ENCODE results near the gene N4BP2L2.
"Not testable (repeated sequence)": the region's sequence is repeated elsewhere in the genome, so short reads cannot be mapped to it uniquely, and the experiment has no call there.

The N4BP2L2 gene

DNA sequence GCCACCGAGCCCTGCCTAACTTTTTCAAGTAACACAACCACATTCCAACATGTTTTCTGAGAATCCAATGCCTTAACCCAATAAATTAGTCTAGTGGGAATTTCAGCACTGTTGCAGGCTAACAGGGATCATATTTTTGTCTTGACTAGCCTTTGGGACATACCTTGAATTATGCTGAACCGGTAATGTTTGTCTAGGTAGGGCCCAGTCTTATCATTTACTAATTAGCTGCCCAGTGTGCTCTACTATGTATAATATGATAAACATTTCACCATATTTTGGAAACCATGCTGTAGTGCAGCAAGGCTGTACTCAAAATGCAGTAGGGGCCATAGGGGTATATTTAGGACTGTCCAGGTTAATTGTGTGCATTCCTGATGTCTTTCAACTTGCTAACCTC is 44.4 kb upstream of the N4BP2L2 start:
- H3K9me3 ChIP-seq, result no peaks in the 10 kb centered on the region
- no peaks in the 10 kb centered on the region for H3K36me3 ChIP-seq
- TF ChIP-seq, protein P1, sequence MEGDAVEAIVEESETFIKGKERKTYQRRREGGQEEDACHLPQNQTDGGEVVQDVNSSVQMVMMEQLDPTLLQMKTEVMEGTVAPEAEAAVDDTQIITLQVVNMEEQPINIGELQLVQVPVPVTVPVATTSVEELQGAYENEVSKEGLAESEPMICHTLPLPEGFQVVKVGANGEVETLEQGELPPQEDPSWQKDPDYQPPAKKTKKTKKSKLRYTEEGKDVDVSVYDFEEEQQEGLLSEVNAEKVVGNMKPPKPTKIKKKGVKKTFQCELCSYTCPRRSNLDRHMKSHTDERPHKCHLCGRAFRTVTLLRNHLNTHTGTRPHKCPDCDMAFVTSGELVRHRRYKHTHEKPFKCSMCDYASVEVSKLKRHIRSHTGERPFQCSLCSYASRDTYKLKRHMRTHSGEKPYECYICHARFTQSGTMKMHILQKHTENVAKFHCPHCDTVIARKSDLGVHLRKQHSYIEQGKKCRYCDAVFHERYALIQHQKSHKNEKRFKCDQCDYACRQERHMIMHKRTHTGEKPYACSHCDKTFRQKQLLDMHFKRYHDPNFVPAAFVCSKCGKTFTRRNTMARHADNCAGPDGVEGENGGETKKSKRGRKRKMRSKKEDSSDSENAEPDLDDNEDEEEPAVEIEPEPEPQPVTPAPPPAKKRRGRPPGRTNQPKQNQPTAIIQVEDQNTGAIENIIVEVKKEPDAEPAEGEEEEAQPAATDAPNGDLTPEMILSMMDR (IDR thresholded peaks at IDR 0.05), result no peak
- H3K27ac ChIP-seq, result no peak overlapping the region
- H3K4me1 ChIP-seq (ENCODE audit: control insufficient read depth in 1 of 2, insufficient read depth in 1 of 2, low read depth in 1 of 2, low read length in 1 of 2), result peaks cover 15 to 17% of the 10 kb centered on the region in 2 experiments
- H3K27me3 ChIP-seq, result peaks cover 6% of the 10 kb centered on the region
- H3K4me3 ChIP-seq (ENCODE audit: low read depth in 1 of 2, low read length in 1 of 2), result no peak overlapping the region

DNA sequence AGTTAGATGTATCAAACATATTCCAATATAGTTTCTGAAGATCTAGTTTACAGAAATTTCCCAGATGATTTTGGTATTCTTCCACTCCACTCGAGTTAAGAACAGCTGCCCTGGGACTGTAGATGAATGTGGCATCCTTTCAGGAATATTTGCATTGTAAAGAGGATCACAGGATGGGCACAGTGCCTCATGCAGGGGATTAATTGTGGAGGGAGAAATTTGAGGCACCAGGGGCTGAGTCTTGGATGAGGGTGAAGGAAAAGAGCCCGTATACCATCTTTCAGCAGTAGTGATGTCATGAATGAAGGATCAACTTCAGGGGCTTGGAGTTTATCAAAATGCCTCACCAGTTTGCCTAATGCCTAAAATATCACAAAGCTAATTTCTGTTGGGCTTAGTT is 43.7 kb upstream of the N4BP2L2 start:
- H3K4me1 ChIP-seq (ENCODE audit: control insufficient read depth in 1 of 2, insufficient read depth in 1 of 2, low read depth in 1 of 2, low read length in 1 of 2), result peaks cover 10% of the 10 kb centered on the region in 2 experiments
- no peaks in the 10 kb centered on the region for H3K9me3 ChIP-seq
- H3K27ac ChIP-seq, result no peak overlapping the region
- H3K36me3 ChIP-seq, result no peaks in the 10 kb centered on the region
- H3K4me3 ChIP-seq (ENCODE audit: low read depth in 1 of 2, low read length in 1 of 2), result no peak overlapping the region
- peaks cover 6% of the 10 kb centered on the region for H3K27me3 ChIP-seq
- TF ChIP-seq, protein P1 (IDR thresholded peaks at IDR 0.05), result no peak

DNA sequence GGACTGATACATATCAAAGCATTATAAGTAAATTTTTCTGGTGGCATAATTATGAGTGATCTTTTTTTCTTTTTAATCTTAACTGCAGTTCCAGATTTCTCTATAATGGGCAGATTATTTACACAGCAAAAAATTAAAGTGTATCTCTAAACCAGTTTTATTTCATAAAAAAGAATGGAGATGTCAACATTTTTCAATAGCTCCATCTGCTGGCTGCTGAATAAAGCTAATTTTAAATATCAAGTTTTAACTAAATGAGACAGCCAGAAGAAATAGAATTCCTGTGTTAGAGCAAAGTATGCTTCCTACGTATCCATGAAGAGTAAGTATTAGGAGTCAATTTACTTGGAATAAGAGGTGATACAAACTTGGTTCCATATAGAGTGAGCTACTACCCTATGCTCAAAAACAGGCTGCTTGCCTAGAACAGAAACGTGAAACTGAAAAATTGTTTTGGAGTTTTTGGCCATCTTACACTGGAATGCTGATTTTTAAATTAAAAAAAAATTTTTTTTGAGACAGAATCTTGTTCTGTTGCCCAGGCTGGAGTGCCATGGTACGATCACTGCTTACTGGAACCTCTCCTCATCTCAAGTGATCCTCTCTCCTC is 42.7 kb upstream of the N4BP2L2 start:
- TF ChIP-seq, protein P1 (IDR thresholded peaks at IDR 0.05), result no peak
- no peak overlapping the region for H3K27ac ChIP-seq
- H3K9me3 ChIP-seq, result no peaks in the 10 kb centered on the region
- no peaks in the 10 kb centered on the region for H3K36me3 ChIP-seq
- peaks cover 6% of the 10 kb centered on the region for H3K27me3 ChIP-seq
- no peak overlapping the region for H3K4me3 ChIP-seq (ENCODE audit: low read depth in 1 of 2, low read length in 1 of 2)
- H3K4me1 ChIP-seq (ENCODE audit: control insufficient read depth in 1 of 2, insufficient read depth in 1 of 2, low read depth in 1 of 2, low read length in 1 of 2), result peaks cover 10% of the 10 kb centered on the region in 2 experiments

DNA sequence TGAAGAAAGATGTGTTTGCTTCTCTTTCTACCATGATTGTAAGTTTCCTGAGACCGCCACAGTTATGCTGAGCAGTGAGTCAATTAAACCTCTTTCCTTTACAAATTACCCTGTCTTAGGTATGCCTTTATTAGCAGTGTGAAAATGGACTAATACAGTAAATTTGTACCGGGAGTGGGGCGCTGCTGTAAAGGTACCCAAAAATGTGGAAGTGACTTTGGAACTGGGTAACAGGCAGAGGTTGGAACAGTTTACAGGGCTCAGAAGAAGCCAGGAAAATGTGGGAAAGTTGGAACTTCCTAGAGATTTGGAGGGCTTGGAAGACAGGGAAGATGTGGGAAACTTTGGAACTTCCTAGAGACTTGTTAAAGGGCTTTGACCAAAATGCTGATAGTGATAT is 38.4 kb upstream of the N4BP2L2 start:
- no peak overlapping the region for H3K4me3 ChIP-seq (ENCODE audit: low read depth in 1 of 2, low read length in 1 of 2)
- no peaks in the 10 kb centered on the region for H3K9me3 ChIP-seq
- H3K4me1 ChIP-seq (ENCODE audit: control insufficient read depth in 1 of 2, insufficient read depth in 1 of 2, low read depth in 1 of 2, low read length in 1 of 2), result no peaks in the 10 kb centered on the region
- no peak overlapping the region for H3K27ac ChIP-seq
- TF ChIP-seq, protein P1 (IDR thresholded peaks at IDR 0.05), result no peak
- no peaks in the 10 kb centered on the region for H3K36me3 ChIP-seq
- H3K27me3 ChIP-seq, result no peaks in the 10 kb centered on the region

DNA sequence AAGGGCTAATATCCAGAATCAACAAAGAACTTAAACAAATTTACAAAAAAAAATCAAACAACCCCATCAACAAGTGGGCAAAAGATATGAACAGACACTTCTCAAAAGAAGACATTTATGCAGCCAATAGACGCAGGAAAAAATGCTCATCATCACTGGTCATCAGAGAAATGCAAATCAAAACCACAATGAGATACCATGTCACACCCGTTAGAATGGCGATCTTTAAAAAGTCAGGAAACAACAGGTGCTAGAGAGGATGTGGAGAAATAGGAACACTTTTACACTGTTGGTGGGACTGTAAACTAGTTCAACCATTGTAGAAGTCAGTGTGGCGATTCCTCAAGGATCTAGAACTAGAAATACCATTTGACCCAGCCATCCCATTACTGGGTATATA is 37.1 kb upstream of the N4BP2L2 start:
- not testable (repeated sequence) for H3K4me3 ChIP-seq (ENCODE audit: low read depth in 1 of 2, low read length in 1 of 2); H3K27ac ChIP-seq; H3K4me1 ChIP-seq (ENCODE audit: control insufficient read depth in 1 of 2, insufficient read depth in 1 of 2, low read depth in 1 of 2, low read length in 1 of 2); H3K27me3 ChIP-seq; H3K36me3 ChIP-seq; H3K9me3 ChIP-seq

DNA sequence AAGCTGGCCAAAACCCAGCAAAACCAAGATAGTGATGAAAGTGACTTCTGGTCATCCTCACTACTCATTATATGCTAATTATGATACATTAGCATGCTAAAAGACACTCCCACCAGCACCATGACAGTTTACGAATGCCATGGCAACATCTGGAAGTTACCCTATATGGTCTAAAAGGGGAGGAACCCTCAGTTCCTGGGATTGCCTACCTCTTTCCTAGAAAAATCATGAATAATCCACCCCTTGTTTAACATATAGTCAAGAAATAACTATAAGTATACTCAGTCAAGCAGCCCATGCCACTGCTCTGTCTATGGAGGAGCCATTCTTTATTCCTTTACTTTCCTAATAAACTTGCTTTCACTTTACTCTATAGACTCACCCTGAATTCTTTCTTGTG is 22.2 kb upstream of the N4BP2L2 start:
- H3K4me1 ChIP-seq (ENCODE audit: control insufficient read depth in 1 of 2, insufficient read depth in 1 of 2, low read depth in 1 of 2, low read length in 1 of 2); H3K4me3 ChIP-seq (ENCODE audit: low read depth in 1 of 2, low read length in 1 of 2); H3K36me3 ChIP-seq; H3K27ac ChIP-seq; H3K27me3 ChIP-seq: not testable (repeated sequence)
- H3K9me3 ChIP-seq, result peaks cover 11% of the 10 kb centered on the region

DNA sequence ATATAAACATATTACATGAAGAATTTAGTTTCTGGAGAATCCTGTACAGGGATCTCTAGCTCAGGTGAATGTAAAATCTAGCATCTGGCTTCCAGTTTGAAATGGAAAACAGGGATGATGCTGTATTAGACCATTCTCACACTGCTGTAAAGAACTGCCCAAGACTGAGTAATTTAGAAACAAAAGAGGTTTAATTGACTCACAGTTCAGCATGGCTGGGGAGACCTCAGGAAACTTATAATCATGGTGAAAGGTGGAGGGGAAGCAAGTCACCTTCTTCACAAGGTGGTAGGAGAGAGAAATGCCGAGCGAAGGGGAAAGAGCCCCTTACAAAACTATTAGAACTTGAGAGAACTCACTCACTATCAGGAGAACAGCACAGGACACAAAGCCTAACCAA is 17.0 kb upstream of the N4BP2L2 start:
- H3K4me1 ChIP-seq (ENCODE audit: control insufficient read depth in 1 of 2, insufficient read depth in 1 of 2, low read depth in 1 of 2, low read length in 1 of 2), result no peaks in the 10 kb centered on the region
- no peak overlapping the region for H3K27ac ChIP-seq
- peaks cover under 1% of the 10 kb centered on the region for H3K9me3 ChIP-seq
- H3K4me3 ChIP-seq (ENCODE audit: low read depth in 1 of 2, low read length in 1 of 2), result no peak overlapping the region
- H3K36me3 ChIP-seq, result no peaks in the 10 kb centered on the region
- TF ChIP-seq, protein P1 (IDR thresholded peaks at IDR 0.05), result no peak
- no peaks in the 10 kb centered on the region for H3K27me3 ChIP-seq

All from neutrophil (primary cell).